Bronchial epithelial cell (primary cell): ENCODE results near the gene CD164L2. TPM values are rescaled to one million over a fixed set of nuclear protein-coding genes. Genes with fewer than 3 reads are reported as not detected.

Experiments
- DNase-seq: peaks from one replicate; pipeline ENCODE4 v3.0.0-alpha.2; 2010; ENCODE audit warnings: low read depth
- FAIRE-seq: peaks from 2 replicates; lab custom pipeline; 2011; peaks lifted over from hg19 to GRCh38; lab: Jason Lieb, UNC
- H3K27me3 ChIP-seq: 2 replicates; pipeline ENCODE4 v1.5.1; 2011; ENCODE audit warnings: low read length; ENCODE audit not compliant: control insufficient read depth, insufficient read depth
- H3K36me3 ChIP-seq: 2 replicates; pipeline ENCODE4 v1.5.1; 2011; ENCODE audit warnings: low read length; ENCODE audit not compliant: control insufficient read depth, insufficient read depth
- H3K4me3 ChIP-seq: 2 replicates; pipeline ENCODE4 v1.5.1; 2011; ENCODE audit warnings: mild to moderate bottlenecking, low read depth, low read length, control low read depth
- total RNA-seq: library from RNA; depleted of rRNA; stranded (reverse); fragments of >200 nt; gene quantifications from 2 replicates; pipeline ENCODE4 v1.2.1, GENCODE V29; 2014
- TF ChIP-seq, protein P1 (sequence below): IDR thresholded peaks from 2 replicates; pipeline ENCODE4 v1.5.1; 2011; ENCODE audit warnings: mild to moderate bottlenecking, moderate library complexity, low read length, control low read depth, inconsistent platforms; ENCODE audit not compliant: insufficient read depth, severe bottlenecking

Gene CD164L2
- total RNA-seq, 1 donor from 2014 or later: 1.1 TPM

DNA sequence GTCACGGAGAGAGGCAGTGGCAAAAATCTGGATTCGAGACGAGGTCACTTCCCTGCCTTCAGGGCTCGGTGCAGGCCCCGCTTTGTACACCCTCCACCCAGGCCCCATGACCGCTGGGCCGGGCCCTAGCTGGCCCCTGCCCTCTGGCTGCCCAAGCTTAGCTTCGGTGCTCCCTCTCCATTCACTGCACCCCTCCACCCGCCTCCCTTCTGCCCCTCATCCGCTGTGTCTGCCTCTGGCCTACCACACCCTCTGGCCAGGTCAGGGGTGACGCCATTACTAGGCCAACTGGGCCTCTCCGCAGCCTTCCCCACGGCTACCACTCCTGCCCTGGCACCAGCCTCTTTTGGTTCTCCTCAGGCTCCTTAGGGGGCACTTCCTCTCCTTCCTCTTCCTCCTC lies 528 bp upstream of the CD164L2 start:
- no peak for DNase-seq

DNA sequence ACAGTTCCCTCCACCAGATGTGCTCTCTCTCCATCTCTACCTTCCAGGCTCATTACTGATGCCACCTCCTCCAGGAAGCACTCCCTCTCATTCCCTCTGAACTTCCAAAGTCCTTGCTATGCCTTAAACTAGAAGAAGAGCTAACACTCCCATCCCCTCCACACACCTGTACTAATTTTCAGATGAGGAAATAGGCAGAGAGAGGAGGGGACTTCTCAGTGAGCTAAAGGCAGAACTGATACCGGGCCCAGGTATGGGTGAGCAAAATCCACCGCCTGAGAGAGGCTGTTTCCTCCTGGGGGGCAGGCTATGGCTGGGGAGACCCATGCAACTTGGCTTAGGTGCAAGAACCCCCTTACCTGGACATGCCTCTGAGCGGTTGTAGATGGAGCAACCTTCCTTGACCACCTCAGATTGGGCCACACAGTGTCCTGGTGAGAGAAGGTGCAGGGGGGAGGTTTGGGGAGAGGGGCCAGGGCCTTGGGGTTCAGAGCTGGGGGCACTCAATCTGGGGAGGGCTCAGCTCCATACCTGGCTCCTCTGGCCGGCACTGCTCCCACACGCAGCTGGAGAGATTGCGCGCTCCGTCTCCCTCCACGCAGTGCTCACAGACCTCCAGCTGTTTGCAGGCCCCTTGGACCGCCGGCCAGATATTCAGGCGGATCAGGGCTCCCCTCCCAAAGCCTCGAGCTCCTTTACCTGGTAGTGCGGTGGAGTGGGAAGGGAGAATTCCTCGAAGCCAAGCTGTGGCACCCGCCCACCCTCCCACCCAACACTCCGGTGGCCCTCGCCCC lies 967 bp downstream of the CD164L2 start:
- no peak overlapping the region for H3K4me3 ChIP-seq
- FAIRE-seq: no peak
- no peak for DNase-seq
- TF ChIP-seq, protein P1, sequence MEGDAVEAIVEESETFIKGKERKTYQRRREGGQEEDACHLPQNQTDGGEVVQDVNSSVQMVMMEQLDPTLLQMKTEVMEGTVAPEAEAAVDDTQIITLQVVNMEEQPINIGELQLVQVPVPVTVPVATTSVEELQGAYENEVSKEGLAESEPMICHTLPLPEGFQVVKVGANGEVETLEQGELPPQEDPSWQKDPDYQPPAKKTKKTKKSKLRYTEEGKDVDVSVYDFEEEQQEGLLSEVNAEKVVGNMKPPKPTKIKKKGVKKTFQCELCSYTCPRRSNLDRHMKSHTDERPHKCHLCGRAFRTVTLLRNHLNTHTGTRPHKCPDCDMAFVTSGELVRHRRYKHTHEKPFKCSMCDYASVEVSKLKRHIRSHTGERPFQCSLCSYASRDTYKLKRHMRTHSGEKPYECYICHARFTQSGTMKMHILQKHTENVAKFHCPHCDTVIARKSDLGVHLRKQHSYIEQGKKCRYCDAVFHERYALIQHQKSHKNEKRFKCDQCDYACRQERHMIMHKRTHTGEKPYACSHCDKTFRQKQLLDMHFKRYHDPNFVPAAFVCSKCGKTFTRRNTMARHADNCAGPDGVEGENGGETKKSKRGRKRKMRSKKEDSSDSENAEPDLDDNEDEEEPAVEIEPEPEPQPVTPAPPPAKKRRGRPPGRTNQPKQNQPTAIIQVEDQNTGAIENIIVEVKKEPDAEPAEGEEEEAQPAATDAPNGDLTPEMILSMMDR: no peak
- H3K36me3 ChIP-seq: no peaks in the 10 kb centered on the region
- no peaks in the 10 kb centered on the region for H3K27me3 ChIP-seq

More for the DNA sequence above, 528 bp upstream of the CD164L2 start:
- Histone ChIP-seq H3K27me3 (no peaks in the 10 kb centered on the region), H3K36me3 (no peaks in the 10 kb centered on the region), H3K4me3 (no peak overlapping the region)
- FAIRE-seq: no peak
- TF ChIP-seq, protein P1: no peak

DNA sequence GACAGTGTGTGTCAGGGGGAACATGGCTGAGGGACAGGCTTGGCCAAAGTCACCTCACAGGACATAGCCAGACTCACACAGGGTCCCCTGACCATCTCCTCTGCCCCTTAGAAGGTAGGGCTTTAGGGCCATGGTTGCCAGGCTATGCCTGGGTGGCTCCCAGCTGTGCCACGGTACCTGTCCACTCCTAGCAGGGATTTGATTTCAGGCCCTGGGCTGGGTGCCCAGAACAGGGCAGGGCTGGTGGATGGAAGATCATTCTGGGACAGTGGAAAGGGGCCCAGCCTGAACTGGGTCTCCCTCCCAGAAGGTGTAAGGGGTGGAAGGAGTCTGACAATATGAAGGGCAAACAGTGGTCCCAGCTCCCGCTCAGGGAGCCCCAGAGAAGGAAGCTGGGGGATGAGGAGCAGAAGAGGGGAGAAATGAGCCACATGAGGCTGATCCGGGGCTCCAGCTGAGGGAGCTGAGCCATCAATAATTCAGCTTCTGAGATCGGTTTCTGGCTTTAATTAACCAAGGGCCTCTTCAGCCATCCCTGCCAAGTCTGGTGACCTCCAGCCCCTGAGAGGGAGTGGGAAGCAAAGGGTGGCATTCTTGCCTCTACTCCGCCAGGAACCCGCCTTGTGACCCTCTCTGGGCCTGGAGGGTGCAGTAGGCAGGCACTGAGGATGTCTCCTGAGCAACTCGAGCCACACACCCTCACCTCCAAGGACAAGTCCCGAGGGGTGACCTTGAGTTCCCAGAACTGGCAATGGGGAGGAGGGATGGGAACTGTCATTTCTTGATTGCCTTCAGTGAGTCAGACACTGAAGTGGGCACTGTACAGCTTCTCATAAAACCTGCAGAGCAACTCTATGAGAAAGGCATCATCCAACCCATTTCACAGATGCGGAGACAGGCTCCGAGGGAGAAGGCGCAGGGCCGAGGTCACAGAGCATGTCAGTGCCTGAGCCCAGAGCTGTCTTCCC lies 2.1 kb downstream of the CD164L2 start:
- H3K4me3 ChIP-seq: no peak overlapping the region
- DNase-seq: no peak
- peak; percentile 55 for FAIRE-seq

DNA sequence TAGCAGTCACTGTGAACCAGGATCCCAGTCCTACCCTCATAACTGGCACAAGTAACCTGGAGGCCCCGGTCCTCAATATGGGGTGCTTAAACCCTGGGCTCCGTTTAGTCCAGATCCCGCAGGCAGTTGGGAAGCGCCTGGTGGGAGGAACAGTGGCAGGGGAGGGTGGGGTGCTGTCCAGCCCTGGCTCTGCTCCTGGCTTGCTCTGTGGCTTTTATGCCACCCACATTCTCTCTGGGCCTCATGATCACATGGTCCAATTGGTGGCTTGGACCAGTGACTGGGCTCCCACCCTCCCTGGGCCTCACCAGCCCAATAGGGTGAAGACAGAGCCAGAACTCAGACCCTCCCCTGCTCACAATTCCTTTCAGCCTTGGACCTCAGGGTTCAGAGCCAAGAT lies 2.9 kb downstream of the CD164L2 start:
- Histone ChIP-seq H3K4me3 (no peak overlapping the region), H3K27me3 (no peaks in the 10 kb centered on the region), H3K36me3 (no peaks in the 10 kb centered on the region)
- TF ChIP-seq, protein P1: no peak
- DNase-seq: no peak
- no peak for FAIRE-seq

More for the DNA sequence above, 2.1 kb downstream of the CD164L2 start:
- Histone ChIP-seq H3K36me3 (no peaks in the 10 kb centered on the region), H3K27me3 (no peaks in the 10 kb centered on the region)
- TF ChIP-seq, protein P1: no peak

DNA sequence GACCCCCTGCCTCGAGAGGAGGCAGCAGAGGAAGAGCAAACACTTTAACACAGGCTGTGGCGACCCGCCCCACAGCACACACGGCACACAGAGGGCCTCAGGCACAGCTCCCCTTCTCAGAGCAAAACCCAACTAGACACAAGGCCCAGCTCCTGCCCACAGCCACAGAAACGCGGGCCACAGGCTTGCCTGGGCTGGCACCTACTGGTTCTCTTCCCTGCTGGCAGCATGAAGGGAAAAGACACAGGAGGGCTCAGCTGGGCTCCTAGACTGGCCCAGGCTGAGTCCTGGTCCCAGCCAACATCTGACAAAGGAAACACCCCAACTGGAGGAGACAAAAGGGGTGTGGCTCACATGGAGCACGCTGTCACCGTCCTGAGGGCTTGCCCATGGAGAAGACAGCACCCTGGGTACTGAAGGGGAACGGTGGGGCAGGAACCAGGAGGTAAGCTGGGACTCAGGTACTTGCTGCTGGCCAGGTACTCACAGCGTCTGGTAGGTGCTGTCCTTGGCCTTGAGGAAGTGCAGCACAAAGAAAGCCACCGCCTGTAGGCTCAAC lies 3.5 kb downstream of the CD164L2 start:
- TF ChIP-seq, protein P1: peak; percentile 19
- H3K36me3 ChIP-seq: no peaks in the 10 kb centered on the region
- H3K4me3 ChIP-seq: no peak overlapping the region
- no peaks in the 10 kb centered on the region for H3K27me3 ChIP-seq
- no peak for FAIRE-seq
- no peak for DNase-seq
